IMR-90 (cell line): ENCODE results near the gene PRKN. TPM values are rescaled to one million over a fixed set of nuclear protein-coding genes. Genes with fewer than 3 reads are reported as not detected.

Source experiments
- ATAC-seq: fragments of 200-7000 bp; cut with Tn5 transposase; 2 replicates; pipeline ENCODE4 v1.9.1; 2020; ENCODE audit warnings: low read depth, mild to moderate bottlenecking, moderate library complexity
- BruUV-seq: library from RNA; stranded (reverse); fragments of 400-500 nt; replicated peaks from 2 replicates; lab custom pipeline; 2021; lab: Mats Ljungman, UMichigan
- CTCF ChIA-PET: fragments of 300-600 bp; formaldehyde crosslinking; extraction: SDS; loops from one replicate; lab custom pipeline; 2021; ENCODE audit warnings: antibody characterized with exemption; lab: Yijun Ruan, JAX
- POLR2A ChIA-PET: fragments of 300-600 bp; sonication (Branson Sonifier 250); formaldehyde crosslinking; loops from one replicate; lab custom pipeline; 2022; ENCODE audit warnings: antibody characterized with exemption; ENCODE audit not compliant: unreplicated experiment; lab: Charles Lee
- DNase-seq: peaks from one replicate; pipeline ENCODE4 v3.0.0; 2013
- H2AFZ ChIP-seq: replicated peaks from 2 replicates; pipeline ENCODE3; 2013; ENCODE audit warnings: low read length, mild to moderate bottlenecking; ENCODE audit not compliant: poor library complexity
- H2AK5ac ChIP-seq: 2 replicates; pipeline ENCODE4 v1.6.1; 2013; ENCODE audit warnings: low read depth, low read length, inconsistent platforms
- H2AK9ac ChIP-seq: replicated peaks from 2 replicates; pipeline ENCODE3; 2013; ENCODE audit warnings: mild to moderate bottlenecking, low read depth, low read length, moderate library complexity; ENCODE audit not compliant: poor library complexity
- H2BK120ac ChIP-seq: 2 replicates; pipeline ENCODE4 v1.6.1; 2013; ENCODE audit warnings: low read depth, low read length, inconsistent platforms
- H2BK15ac ChIP-seq: 3 replicates; pipeline ENCODE4 v1.6.1; 2013; ENCODE audit warnings: low read depth, low read length, inconsistent platforms
- H2BK20ac ChIP-seq: 2 replicates; pipeline ENCODE4 v1.6.1; 2013; ENCODE audit warnings: low read depth, mild to moderate bottlenecking, inconsistent platforms, low read length, moderate library complexity
- H2BK5ac ChIP-seq: 2 replicates; pipeline ENCODE4 v1.6.1; 2013; ENCODE audit warnings: mild to moderate bottlenecking, low read depth, low read length, inconsistent platforms; ENCODE audit not compliant: poor library complexity, severe bottlenecking
- H3K14ac ChIP-seq: replicated peaks from 2 replicates; pipeline ENCODE4 v1.6.1; 2013; ENCODE audit warnings: low read depth, low read length, inconsistent platforms
- H3K18ac ChIP-seq: 2 replicates; pipeline ENCODE4 v1.6.1; 2013; ENCODE audit warnings: low read depth, low read length, control low read depth
- H3K23ac ChIP-seq: 2 replicates; pipeline ENCODE4 v1.6.1; 2013; ENCODE audit warnings: low read depth, low read length, inconsistent platforms
- H3K27ac ChIP-seq: 2 replicates; pipeline ENCODE4 v1.5.1; 2013; ENCODE audit warnings: mild to moderate bottlenecking, control low read depth, low read length; ENCODE audit not compliant: insufficient read depth
- H3K27me3 ChIP-seq: 2 replicates; pipeline ENCODE4 v1.6.1; 2013; ENCODE audit warnings: low read length; ENCODE audit not compliant: control insufficient read depth, insufficient read depth
- H3K36me3 ChIP-seq: 2 replicates; pipeline ENCODE4 v1.6.1; 2013; ENCODE audit warnings: low read length, mixed read lengths; ENCODE audit not compliant: control insufficient read depth, insufficient read depth
- H3K4ac ChIP-seq: 2 replicates; pipeline ENCODE4 v1.6.1; 2013; ENCODE audit warnings: low read depth, low read length, inconsistent platforms
- H3K4me1 ChIP-seq: 2 replicates; pipeline ENCODE4 v1.6.1; 2013; ENCODE audit warnings: low read length, mixed read lengths; ENCODE audit not compliant: control insufficient read depth, insufficient read depth
- H3K4me2 ChIP-seq: 2 replicates; pipeline ENCODE4 v1.6.1; 2013; ENCODE audit warnings: low read depth, mild to moderate bottlenecking, control low read depth, low read length, moderate library complexity
- H3K4me3 ChIP-seq: 2 replicates; pipeline ENCODE4 v1.5.1; 2013; ENCODE audit warnings: low read depth, mild to moderate bottlenecking, control low read depth, low read length, moderate library complexity; ENCODE audit not compliant: insufficient read depth
- H3K56ac ChIP-seq: 2 replicates; pipeline ENCODE4 v1.6.1; 2013; ENCODE audit warnings: low read length, inconsistent platforms; ENCODE audit not compliant: insufficient read depth; ENCODE audit errors: extremely low read depth
- H3K79me1 ChIP-seq, 2 experiments: 2 replicates each; pipeline ENCODE4 v1.6.1; 2013; ENCODE audit warnings: low read length in 2 of 2, inconsistent platforms in 1 of 2, low read depth in 1 of 2
- H3K9ac ChIP-seq: 2 replicates; pipeline ENCODE4 v1.6.1; 2013; ENCODE audit warnings: low read depth, low read length, control low read depth
- H3K9me1 ChIP-seq: 2 replicates; pipeline ENCODE4 v1.6.1; 2013; ENCODE audit warnings: low read length, inconsistent platforms; ENCODE audit not compliant: insufficient read depth
- H3K9me3 ChIP-seq: 2 replicates; pipeline ENCODE4 v1.6.1; 2013; ENCODE audit warnings: low read length; ENCODE audit not compliant: control insufficient read depth, insufficient read depth
- H4K20me1 ChIP-seq: 2 replicates; pipeline ENCODE4 v1.6.1; 2013; ENCODE audit warnings: low read length, inconsistent platforms; ENCODE audit not compliant: insufficient read depth
- H4K5ac ChIP-seq: 2 replicates; pipeline ENCODE4 v1.6.1; 2013; ENCODE audit warnings: mild to moderate bottlenecking, low read depth, low read length, control low read depth
- H4K8ac ChIP-seq, 2 experiments: 2 replicates each; pipeline ENCODE4 v1.6.1; 2013; ENCODE audit warnings: low read depth in 2 of 2, low read length in 2 of 2, control low read depth in 1 of 2, inconsistent platforms in 1 of 2
- H4K91ac ChIP-seq: 2 replicates; pipeline ENCODE4 v1.6.1; 2013; ENCODE audit warnings: low read depth, low read length, inconsistent platforms; ENCODE audit not compliant: insufficient read depth
- ELK1 ChIP-seq: fragments of 150-350 bp; IDR thresholded peaks from 2 replicates; pipeline ENCODE4 v1.6.1; 2016; ENCODE audit warnings: low read depth, mild to moderate bottlenecking, low read length, moderate library complexity, borderline replicate concordance
- FOS ChIP-seq: fragments of 150-350 bp; IDR thresholded peaks from 2 replicates; pipeline ENCODE4 v1.6.1; 2016; ENCODE audit warnings: low read depth, low read length
- MAFK ChIP-seq: IDR thresholded peaks from 2 replicates; pipeline ENCODE4 v1.6.1; 2012; ENCODE audit warnings: low read depth, low read length, improper control_type of control experiment
- MXI1 ChIP-seq: IDR thresholded peaks from 2 replicates; pipeline ENCODE4 v1.6.1; 2012; ENCODE audit warnings: low read depth, mild to moderate bottlenecking, low read length, moderate library complexity, borderline replicate concordance
- NFE2L2 ChIP-seq: fragments of 150-350 bp; IDR thresholded peaks from 2 replicates; pipeline ENCODE4 v1.6.1; 2016; ENCODE audit warnings: low read depth, mild to moderate bottlenecking, low read length
- POLR2A ChIP-seq: IDR thresholded peaks from 2 replicates; pipeline ENCODE4 v1.6.1; 2012; ENCODE audit warnings: mild to moderate bottlenecking, low read depth, low read length
- RAD21 ChIP-seq: IDR thresholded peaks from 2 replicates; pipeline ENCODE4 v1.6.1; 2012; ENCODE audit warnings: low read length, improper control_type of control experiment
- RCOR1 ChIP-seq: IDR thresholded peaks from 2 replicates; pipeline ENCODE4 v1.6.1; 2012; ENCODE audit warnings: mild to moderate bottlenecking, low read length, improper control_type of control experiment; ENCODE audit not compliant: insufficient replicate concordance
- SMC3 ChIP-seq: fragments of 150-350 bp; IDR thresholded peaks from 2 replicates; pipeline ENCODE4 v1.6.1; 2016; ENCODE audit warnings: low read depth, mild to moderate bottlenecking, antibody characterized with exemption, low read length, moderate library complexity
- USF2 ChIP-seq: fragments of 150-350 bp; IDR thresholded peaks from 2 replicates; pipeline ENCODE4 v1.6.1; 2017; ENCODE audit warnings: mild to moderate bottlenecking, antibody characterized with exemption, low read length, low read depth
- WGBS, 2 experiments: methylation state at CpG; one replicate each; pipeline versions ENCODE4 v1.1.5 to v1.1.7; 2013; ENCODE audit warnings: missing lambda C conversion rate in 2 of 2; ENCODE audit not compliant: insufficient read length in 1 of 2; ENCODE audit errors: extremely low coverage in 2 of 2; 5-methylcytosine and 5-hydroxymethylcytosine counted together
- dilution Hi-C: fragments of 300-500 bp; cut with HindIII; formaldehyde crosslinking; loops from one replicate; pipeline ENCODE4 v1.14.3; 2018; ENCODE audit warnings: low sequenced_read_pairs; ENCODE audit not compliant: unreplicated experiment
- in situ Hi-C: fragments of 300-500 bp; cut with MboI; formaldehyde crosslinking; loops from 3 replicates; pipeline ENCODE4 v1.14.3; 2019; ENCODE audit warnings: low sequenced_read_pairs, inconsistent platforms, mixed read lengths
- intact Hi-C: fragments of 100-400 bp; cut with micrococcal nuclease; formaldehyde crosslinking; loops from 2 replicates; pipeline ENCODE4 v1.10.0; 2022
- polyA plus RNA-seq, 3 experiments: library from polyadenylated mRNA; depleted of rRNA; stranded (reverse); fragments of >200 nt; gene quantifications; 2 replicates each; pipeline ENCODE4 v1.2.3, GENCODE V29; 2012; ENCODE audit warnings: low replicate concordance in 1 of 3
- total RNA-seq: library from RNA; depleted of rRNA; stranded (reverse); fragments of >200 nt; gene quantifications from 2 replicates; pipeline ENCODE4 v1.2.3, GENCODE V29; 2012

The PRKN gene
- total and polyA plus RNA-seq, 2 of the 4 experiments (the other 2 are of a cell fraction) = 0.15 to 0.18 TPM

GRCh38 chr6:161622779-161623178 lies 1104.8 kb downstream of the PRKN start:
- Histone ChIP-seq H3K9me1 (no peaks in the 10 kb centered on the region), H3K18ac (no peak overlapping the region), H3K4ac (no peak overlapping the region), H3K79me1 (no peaks in the 10 kb centered on the region), H4K8ac (no peak overlapping the region), H3K9ac (no peak overlapping the region), H2BK15ac (no peak overlapping the region), H3K27me3 (no peaks in the 10 kb centered on the region), H2AK9ac (no peak overlapping the region), H2AFZ (no peak overlapping the region), H2BK5ac (no peak overlapping the region), H2BK20ac (no peak overlapping the region), H4K20me1 (no peaks in the 10 kb centered on the region), H3K27ac (no peak overlapping the region), H3K14ac (no peak overlapping the region), H2AK5ac (no peak overlapping the region), H3K56ac (no peak overlapping the region), H4K91ac (no peak overlapping the region), H2BK120ac (no peak overlapping the region), H3K4me1 (no peaks in the 10 kb centered on the region), H3K23ac (no peak overlapping the region), H3K4me3 (no peak overlapping the region), H4K5ac (no peak overlapping the region), H3K4me2 (no peak overlapping the region), H3K9me3 (peaks cover 22% of the 10 kb centered on the region), H3K36me3 (no peaks in the 10 kb centered on the region)
- CTCF ChIA-PET = no interaction called here
- POLR2A ChIA-PET = no interaction called here
- in situ Hi-C loops (no loop called here), dilution Hi-C loops (no loop called here), intact Hi-C loops (no loop called here)
- WGBS, 2 experiments = 17% methylated on average over 1 of the region's 3 CpGs; no CpG with 5 or more reads in 1 of the 2 experiments
- ATAC-seq (no peak), DNase-seq (no peak)
- BruUV-seq = no TSS peak
- TF ChIP-seq RCOR1 (no peak), MAFK (no peak), ELK1 (no peak), FOS (no peak), POLR2A (no peak), RAD21 (no peak), SMC3 (no peak), MXI1 (no peak), NFE2L2 (no peak), USF2 (no peak)
